ENCODE results near the gene SEMA6D.

The SEMA6D gene

DNA sequence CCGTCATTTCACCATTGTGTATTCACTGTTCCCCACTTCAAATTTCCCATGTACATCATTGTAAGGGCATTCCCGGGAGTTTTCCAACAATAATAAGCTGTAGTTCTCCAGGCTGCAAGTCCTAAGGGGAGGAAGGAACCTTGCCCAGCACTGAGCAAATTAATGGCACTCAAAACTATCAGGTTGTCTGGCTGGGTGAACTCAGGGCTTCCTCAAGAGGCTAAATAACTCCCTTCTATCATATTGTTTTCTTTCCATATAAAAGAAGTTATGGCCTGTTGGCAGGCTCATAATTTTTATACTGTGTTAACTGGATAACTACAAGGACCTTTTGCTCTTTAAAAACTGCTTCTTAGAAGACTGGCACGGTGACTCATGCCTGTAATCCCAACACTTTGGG is 71.4 kb downstream of the SEMA6D start:
- no peak for DNase-seq (ENCODE audit: low read depth in 2 of 2)

- DNase-seq (ENCODE audit: low read depth in 2 of 2), result no peak
Observed at GRCh38 chr15:47791161-47791560, 73.9 kb downstream of the SEMA6D start.

DNA sequence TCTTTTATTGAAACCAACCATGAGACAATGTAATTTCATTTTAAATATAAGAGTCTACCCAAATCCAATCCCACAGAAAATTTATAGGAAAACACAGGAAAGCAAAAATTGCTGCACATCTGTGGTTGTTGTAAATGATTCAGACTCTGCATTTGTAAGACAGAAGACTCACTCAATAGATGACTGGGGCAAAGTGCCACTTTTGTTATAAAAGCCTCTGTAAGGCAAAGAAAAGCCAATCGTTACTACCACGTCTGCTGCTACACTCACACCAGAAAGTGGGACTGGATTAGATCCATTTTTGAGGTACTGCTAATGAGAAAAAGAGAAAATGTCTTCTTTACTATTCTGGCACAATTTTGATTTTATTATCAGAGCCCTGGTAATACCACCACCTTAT is 74.9 kb downstream of the SEMA6D start:
- DNase-seq (ENCODE audit: low read depth in 2 of 2), result no peak

DNA sequence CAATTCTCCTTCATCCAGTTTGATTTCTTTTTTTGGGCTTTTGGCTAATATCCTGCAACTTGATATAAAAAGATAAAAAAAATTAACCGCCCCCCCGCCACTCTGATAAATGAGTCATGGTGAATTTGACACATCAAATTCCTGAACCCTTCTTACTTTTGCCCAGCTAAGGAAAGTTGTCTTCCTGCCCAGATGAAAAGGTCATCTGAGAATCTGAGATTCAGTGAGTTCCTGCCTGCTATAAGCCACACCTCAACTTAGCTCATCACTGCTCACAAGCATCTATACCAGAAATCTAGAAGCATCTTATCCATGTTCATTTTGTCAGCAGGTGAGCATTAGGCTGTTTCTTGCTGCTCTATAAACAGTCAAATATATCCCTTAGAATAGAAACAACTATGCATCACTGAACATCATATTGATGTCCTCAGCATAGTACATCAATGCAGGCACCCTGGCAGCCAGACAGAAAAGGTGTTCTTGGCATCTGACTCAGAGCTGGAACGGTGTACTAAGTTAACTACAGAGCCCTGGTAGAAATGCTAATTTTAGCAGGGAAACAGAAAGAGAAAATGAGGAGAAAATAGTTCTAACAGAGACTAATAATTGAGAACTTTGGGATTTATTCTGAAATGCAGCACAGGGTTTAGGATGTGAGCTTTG is 77.1 kb downstream of the SEMA6D start:
- no peak for DNase-seq (ENCODE audit: low read depth in 2 of 2)

- DNase-seq (ENCODE audit: low read depth in 2 of 2), result no peak
Observed at GRCh38 chr15:47795864-47796263, 78.6 kb downstream of the SEMA6D start.

GRCh38 chr15:47796339-47796738 is 79.0 kb downstream of the SEMA6D start:
- no peak for DNase-seq (ENCODE audit: low read depth in 2 of 2)

DNA sequence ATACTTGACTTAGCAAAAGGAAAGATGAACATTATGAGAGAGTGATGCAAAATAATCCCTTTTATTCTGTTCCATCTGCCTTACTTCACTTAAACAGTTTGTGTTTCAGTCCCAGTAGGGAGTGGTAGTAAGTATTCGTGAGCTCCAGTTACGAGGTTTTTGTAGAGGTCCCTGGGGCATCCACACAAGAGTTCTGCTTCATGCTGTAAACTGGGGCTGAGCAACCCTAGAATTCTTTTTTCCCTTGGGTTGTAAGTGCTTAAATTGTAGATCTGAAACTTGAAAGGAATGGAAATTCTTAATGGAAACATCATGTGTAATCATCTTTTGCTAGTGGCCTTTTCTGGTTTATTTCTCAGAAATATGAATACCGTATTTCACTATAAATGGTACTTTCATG is 79.5 kb downstream of the SEMA6D start:
- no peak for DNase-seq (ENCODE audit: low read depth in 2 of 2)

DNA sequence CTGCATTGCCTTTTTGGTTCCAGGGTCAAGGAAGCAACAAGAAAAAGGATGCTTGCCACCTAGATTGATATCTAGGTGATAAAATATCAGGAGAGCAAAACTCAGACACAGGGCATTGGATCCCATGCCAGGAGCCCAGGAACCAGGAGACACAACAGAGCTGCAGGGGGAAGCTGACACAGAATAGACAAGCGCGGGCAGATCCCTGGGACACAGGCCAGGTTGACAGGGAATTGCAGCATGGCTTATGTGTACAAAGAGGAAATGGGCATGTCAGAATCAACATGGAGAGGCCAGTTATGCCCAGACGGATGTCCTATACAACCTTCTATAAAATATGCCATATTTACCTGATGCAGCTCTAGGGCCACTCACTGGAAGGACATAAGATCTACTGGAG is 84.2 kb downstream of the SEMA6D start:
- DNase-seq (ENCODE audit: low read depth in 2 of 2), result no peak

DNA sequence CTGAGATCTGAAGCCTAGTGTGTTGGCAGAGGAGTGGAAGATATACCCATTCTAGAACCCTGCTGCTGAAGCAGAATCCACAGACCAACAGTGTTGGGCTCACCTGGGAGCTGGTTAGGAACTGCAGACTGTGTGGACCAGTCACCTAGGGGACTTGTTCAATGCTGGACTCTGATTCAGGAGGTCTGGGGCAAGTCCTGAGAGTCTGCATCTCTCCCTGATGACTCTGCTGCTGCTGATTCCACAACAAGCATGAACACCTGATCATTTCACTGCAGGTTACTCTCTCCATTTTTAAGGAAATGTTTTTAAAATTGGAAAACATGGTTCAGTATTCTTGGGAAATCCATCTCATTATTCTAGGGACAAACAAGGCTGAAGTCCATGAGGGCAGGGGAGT is 84.9 kb downstream of the SEMA6D start:
- DNase-seq (ENCODE audit: low read depth in 2 of 2), result no peak

- no peak for DNase-seq (ENCODE audit: low read depth in 2 of 2)
Observed at GRCh38 chr15:47803767-47804166, 86.5 kb downstream of the SEMA6D start.

GRCh38 chr15:47804733-47805132 is 87.4 kb downstream of the SEMA6D start:
- no peak for DNase-seq (ENCODE audit: low read depth in 2 of 2)

GRCh38 chr15:47806008-47806407 is 88.7 kb downstream of the SEMA6D start:
- DNase-seq (ENCODE audit: low read depth in 2 of 2), result no peak

- no peak for DNase-seq (ENCODE audit: low read depth in 2 of 2)
Observed at GRCh38 chr15:47811172-47811571, 93.9 kb downstream of the SEMA6D start.

GRCh38 chr15:47812470-47812999 is 95.2 kb downstream of the SEMA6D start:
- DNase-seq (ENCODE audit: low read depth in 2 of 2), result no peak

DNA sequence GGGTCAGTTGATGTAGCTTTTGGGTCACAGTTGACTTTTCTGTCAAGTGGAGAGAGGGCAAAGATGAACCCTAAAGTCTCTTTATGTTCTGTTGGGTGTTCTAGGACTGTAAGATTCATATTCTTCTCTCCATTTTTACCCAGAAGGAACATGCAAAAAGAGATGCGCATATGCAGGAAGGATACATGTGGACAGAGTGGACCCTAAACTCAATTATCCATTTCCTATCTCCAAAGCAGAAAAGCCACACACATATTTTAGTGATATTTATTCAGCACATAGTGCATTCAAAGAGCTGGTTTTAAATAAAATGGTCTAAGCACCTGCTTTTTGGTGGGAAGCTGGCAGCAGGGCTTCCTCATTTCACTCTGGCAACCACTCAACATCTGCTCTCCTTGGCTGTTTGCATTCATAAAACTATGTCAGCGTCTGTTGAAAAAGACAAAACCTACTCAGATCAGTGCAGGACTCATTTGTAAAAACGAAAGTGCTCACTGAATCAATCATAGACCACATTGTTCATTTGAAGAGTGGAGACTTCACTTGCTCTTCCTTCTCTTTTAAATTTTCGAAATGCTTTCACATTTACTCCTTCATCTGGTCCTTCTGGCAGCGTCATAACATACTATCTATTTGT is 96.6 kb downstream of the SEMA6D start:
- DNase-seq (ENCODE audit: low read depth in 2 of 2), result no peak

DNA sequence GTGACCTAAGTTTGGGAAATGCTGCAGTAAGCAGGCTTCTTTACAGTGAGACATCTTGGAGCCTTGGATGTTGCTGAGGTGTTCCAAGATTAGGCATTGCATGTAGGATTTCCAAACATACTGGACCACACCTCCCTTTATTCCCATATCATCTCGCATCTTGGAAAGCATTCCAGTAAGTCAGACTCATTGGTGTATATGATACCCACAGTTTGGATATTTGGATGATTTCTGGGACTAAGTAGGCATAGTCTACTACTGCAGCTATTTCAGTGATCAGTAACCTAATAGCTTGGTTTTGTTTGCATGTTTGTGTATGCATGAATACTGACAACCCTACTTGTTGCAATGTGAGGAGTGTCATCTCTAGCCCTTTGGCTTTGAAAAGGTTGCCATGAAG is 97.3 kb downstream of the SEMA6D start:
- no peak for DNase-seq (ENCODE audit: low read depth in 2 of 2)

DNA sequence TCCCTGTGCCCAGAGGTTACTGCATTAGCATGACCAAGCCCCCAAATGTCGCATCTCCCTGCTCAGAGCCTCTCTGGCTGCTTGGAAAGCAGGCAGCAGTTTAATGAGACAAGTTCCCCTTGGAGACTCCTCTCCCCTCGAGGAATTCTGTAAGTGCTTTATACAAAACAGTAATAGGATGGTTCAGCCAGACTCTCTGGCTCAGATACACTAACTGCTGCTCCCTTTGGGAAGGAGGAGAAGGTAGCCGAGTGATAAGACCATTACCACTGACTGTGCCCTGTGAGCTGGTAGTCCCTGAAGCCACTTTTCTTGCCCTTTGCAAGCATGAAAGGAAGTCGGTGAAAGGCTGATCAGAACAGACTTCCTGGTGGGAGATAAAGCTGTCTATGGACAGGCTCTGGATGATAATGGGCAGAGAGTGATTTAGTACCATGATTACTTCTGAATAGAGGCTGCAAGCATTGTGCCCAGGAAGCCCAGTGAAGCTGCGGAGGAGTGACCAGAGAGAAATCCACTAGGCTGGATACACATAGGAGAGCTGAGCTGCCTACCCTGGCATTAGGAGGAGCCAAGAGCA is 100.8 kb downstream of the SEMA6D start:
- DNase-seq (ENCODE audit: low read depth in 2 of 2), result no peak

- DNase-seq (ENCODE audit: low read depth in 2 of 2), result no peak
Observed at GRCh38 chr15:47819158-47819557, 101.9 kb downstream of the SEMA6D start.

DNA sequence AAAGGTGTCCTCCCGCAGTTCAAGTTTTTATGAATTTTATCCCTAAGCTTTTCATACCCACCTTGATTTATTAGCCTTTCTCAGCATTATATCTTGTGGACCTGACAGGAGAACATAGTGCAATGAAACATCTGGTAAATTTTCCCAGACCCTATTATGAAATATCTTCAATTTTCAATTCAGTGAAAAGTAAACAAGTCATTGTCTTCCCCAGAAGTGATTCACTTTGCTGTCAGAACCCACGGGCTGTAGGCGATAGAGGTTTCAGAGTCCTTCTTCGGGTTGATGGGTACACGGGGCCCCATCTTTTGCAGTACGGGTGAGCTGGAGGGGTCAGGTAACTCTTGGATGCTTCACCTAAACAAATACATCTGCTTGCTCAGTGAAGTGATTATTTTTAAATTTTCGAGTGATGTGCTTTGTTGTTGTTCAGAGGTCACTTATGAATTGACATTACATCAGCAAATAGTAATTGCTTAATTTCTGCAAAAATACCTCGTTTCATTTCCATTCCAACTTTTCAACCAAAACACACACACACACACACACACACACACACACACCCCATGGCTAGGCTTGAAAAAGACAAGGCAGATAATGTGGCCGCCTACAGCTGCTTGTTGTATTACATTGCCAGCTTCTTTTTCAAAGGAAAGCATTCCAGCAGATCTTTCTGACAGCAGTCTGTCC is 102.9 kb downstream of the SEMA6D start:
- no peak for DNase-seq (ENCODE audit: low read depth in 2 of 2)

- DNase-seq (ENCODE audit: low read depth in 2 of 2), result no peak
Observed at GRCh38 chr15:47820747-47821319, 103.5 kb downstream of the SEMA6D start.

GRCh38 chr15:47822048-47822447 is 104.7 kb downstream of the SEMA6D start:
- DNase-seq (ENCODE audit: low read depth in 2 of 2), result no peak

All from stimulated activated CD8-positive, alpha-beta memory T cell treated with anti-CD3 and anti-CD28 coated beads, Interleukin-15, amount 100 ng/mL, for 4 hours (primary cell).